GM12874 (cell line): ENCODE results near the gene CDH23.

Experiments used
- TF ChIP-seq, protein P1 (sequence below): IDR thresholded peaks from 2 replicates; pipeline ENCODE4 v1.5.1; 2011; ENCODE audit warnings: low read depth, mild to moderate bottlenecking, control low read depth, low read length, moderate library complexity; ENCODE audit not compliant: insufficient read depth

CDH23 gene

DNA sequence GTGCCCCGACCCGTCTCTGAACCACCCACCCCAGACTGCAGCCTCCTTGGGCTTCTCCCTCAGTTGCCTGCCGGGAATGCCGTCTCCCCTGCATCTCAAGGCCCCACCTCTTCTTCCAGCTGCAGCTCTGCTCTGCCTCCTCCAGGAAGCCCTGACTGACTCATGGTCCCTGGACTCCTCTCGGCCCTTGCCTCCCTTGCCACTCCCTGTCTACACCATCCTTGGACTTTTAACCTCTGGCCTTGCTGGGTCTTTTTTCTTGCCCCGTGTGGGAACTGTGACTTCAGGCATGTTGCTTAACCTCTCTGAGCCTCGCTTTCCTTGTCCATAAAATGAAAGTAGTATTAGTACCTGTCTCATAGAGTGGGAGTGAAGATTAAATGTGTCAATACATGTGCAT lies 266.6 kb downstream of the CDH23 start:
- TF ChIP-seq, protein P1, sequence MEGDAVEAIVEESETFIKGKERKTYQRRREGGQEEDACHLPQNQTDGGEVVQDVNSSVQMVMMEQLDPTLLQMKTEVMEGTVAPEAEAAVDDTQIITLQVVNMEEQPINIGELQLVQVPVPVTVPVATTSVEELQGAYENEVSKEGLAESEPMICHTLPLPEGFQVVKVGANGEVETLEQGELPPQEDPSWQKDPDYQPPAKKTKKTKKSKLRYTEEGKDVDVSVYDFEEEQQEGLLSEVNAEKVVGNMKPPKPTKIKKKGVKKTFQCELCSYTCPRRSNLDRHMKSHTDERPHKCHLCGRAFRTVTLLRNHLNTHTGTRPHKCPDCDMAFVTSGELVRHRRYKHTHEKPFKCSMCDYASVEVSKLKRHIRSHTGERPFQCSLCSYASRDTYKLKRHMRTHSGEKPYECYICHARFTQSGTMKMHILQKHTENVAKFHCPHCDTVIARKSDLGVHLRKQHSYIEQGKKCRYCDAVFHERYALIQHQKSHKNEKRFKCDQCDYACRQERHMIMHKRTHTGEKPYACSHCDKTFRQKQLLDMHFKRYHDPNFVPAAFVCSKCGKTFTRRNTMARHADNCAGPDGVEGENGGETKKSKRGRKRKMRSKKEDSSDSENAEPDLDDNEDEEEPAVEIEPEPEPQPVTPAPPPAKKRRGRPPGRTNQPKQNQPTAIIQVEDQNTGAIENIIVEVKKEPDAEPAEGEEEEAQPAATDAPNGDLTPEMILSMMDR: no peak

DNA sequence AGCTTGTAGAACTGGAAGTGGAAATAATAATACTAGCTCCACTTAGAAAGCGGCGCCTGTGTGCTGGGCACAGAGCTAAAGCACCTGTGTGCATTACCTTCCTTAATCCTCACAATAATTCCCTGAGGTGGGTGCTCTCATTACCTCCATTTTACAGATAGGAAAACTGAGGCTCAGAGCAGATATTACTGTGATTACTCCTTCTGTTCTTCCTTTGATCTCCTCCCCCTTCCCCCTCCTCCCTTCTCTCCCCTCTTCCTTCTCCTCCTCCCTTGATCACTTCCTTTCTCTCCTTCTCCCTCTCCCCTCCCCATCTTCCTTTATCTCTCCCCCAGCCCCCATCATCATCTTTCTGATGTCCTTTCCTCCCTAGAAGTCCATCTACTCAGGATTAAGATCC lies 267.9 kb downstream of the CDH23 start:
- TF ChIP-seq, protein P1: no peak

DNA sequence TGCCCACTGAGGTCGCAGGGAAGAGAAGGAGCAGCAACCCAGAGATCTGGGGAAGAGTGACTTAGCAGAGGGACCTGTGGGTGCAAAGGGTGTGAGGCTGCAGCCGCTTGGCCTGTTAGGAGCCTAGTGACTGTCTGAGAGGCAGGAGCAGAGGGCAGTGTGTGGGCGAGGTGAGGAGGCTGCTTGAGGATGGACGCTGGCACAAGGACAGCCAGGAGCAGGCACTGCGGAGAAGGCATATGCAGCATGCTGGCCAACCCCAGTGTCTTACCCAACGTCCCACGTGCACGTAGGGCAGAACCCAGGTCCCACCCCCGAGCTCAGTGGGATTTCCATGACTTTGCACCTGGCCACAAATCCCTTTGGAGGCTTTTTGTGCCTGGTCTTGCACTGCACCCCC lies 268.7 kb downstream of the CDH23 start:
- TF ChIP-seq, protein P1: no peak

DNA sequence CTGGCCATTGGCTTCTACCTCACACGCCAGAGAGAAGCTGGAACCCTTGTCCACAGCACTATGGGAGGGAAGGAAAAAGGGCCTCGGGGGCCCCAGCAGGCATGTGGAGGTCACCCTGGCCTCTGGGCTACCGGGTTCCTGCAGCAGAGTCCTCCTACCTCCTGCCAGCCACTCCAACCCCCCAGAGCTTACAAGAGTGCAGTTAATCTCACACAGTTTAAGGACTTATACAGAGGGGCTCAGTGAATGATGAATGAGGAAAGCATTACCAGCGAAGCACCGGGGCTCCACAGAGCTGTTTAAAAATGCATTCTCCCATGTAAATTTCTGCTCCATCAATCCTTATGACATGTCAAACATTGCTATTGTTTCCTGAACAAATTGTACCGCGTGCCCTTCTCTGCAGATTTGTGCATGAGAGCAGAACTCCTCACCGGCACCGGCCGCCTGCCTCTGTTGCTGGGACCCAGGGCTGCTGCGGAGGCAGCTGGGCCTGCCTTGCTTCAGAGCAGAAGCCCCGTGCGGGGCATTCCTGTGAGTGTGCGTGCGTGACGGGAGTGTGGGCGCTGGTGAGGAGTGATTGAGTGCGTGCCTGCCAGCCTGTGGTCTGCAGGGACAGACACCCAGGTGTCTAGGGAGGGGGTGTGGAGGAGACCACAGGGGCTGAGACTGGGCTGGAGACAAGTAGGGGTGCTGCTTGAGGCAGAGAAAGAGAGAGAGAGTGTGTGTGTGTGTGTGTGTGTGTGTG lies 270.1 kb downstream of the CDH23 start:
- TF ChIP-seq, protein P1: no peak

DNA sequence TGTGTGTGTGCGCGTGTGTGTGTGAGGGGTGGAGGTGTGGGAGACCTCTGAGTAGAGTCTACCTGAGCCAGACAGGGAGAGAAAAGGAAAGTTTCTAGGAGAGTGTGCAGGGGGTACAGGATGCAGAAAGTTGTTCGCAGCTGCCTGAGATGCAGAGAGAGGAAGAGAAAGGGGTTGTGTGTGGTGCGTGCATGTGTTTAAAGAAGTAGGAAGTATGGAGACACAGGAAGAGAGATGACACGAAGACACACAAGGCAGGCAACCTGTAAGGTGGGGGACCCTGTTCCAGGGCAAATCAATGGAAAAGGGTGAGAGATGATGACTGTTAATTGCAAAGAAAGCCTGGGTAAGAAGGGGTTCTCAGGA lies 270.6 kb downstream of the CDH23 start:
- TF ChIP-seq, protein P1: no peak

DNA sequence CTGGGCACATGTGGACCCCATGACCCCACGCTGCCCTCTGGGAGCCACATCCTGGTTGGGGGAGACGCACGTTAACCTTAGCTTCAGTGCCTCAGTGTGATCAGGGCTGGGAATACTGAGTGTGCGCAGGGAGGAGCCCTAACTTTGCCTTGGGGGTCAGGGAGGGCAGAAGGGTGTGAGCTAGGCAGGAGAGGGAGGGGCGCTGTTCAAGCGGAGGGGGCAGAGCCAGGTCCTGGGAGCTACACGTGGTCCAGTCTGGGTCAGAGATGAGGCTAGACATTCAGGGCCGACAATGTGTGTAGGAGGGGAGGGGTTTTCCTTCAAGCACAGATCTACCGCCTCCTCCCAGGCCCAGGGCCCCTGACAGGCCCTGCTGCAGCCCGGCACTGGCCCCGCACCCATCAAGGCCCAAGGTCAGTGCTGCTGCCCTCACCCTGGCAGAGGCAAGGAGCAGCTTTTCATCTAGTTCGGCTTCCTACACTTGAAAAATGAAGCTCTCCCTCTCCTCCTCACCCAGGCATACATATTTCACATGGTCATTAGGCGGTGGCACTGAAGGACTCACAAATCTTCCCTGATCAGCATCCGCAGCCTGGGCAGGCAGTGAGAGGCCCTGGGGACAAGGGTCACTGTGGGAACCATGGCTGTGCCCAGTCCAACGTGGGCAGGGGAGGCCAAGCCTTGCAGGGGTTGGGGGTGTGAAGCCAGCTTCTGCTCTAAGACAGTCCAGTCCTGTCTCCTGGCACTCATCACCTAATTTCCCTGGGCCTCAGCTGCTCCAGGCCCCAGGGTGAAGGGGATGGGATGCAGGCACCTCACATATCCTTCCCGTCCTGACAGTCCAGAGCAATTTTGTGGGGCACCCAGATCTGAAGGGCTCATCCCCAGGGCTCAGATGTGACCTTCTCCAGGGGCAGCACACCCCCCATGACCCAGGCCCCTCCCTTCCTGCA lies 275.6 kb downstream of the CDH23 start:
- TF ChIP-seq, protein P1: no peak

DNA sequence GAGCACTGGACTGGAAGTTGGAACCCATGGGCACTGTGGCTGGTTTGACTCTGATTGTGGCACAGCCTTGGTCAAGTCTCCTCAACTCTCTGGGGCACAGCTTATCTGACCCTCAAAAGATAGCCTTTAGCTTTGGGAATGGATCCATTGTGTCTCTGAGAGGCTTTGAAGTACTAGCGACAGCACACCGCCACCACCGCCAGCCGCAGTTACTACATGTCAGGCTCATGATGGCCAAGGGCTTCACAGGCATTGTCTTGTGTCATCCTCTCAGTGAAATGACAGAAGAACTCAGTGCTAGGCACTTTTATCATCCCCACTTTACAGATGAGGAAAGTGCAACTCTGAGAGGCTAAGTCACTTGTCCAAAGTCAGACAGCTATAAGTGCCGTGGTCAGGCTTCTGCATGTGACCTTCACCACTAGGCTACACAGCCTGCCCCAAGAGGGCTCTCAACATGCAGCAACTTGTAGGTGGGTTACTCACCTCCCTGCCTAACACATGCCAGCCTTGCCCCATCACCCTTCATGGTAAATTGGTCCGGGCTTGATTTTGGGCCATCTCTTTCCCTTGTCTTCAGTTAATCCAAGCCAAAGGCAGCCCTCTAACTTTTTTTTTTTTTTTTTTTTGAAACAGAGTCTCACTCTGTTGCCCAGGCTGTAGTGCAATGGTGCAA lies 278.7 kb downstream of the CDH23 start:
- TF ChIP-seq, protein P1: no peak
